GM19467 (cell line): Measurements from ENCODE around the gene TAF11L5.
"Not testable (repeated sequence)": the region's sequence is repeated elsewhere in the genome, so short reads cannot be mapped to it uniquely, and the experiment has no call there.

Source experiments
- ATAC-seq: cut with Tn5 transposase; IDR thresholded peaks from one replicate; pipeline ENCODE4 v1.9.1; 2021; ENCODE audit warnings: mild to moderate bottlenecking, moderate library complexity; ENCODE audit not compliant: unreplicated experiment

Gene TAF11L5

GRCh38 chr5:17524935-17525334 lies at the start of gene TAF11L5:
Gene TAF11L5 (plus strand): TSS chr5:17525235.
- not testable (repeated sequence) for ATAC-seq

- no peak for ATAC-seq
Observed at GRCh38 chr5:17477043-17477442, 48.0 kb upstream of the TAF11L5 start.

GRCh38 chr5:17477573-17478265 lies 47.3 kb upstream of the TAF11L5 start:
- no peak for ATAC-seq

GRCh38 chr5:17481378-17481777 lies 43.7 kb upstream of the TAF11L5 start:
- no peak for ATAC-seq

GRCh38 chr5:17482790-17483189 lies 42.2 kb upstream of the TAF11L5 start:
- ATAC-seq: no peak

- ATAC-seq: not testable (repeated sequence)
Observed at GRCh38 chr5:17486464-17487173, 38.4 kb upstream of the TAF11L5 start.

- no peak for ATAC-seq
Observed at GRCh38 chr5:17487174-17487512, 37.9 kb upstream of the TAF11L5 start.

- not testable (repeated sequence) for ATAC-seq
Observed at GRCh38 chr5:17491257-17491656, 33.8 kb upstream of the TAF11L5 start.

- no peak for ATAC-seq
Observed at GRCh38 chr5:17492770-17493169, 32.3 kb upstream of the TAF11L5 start.

GRCh38 chr5:17497446-17497845 lies 27.6 kb upstream of the TAF11L5 start:
- no peak for ATAC-seq

- ATAC-seq: not testable (repeated sequence)
Observed at GRCh38 chr5:17497931-17498330, 27.1 kb upstream of the TAF11L5 start, which contains the start of gene TAF11L2. Gene TAF11L2 (plus strand): TSS chr5:17498231.

GRCh38 chr5:17511775-17512325 lies 13.2 kb upstream of the TAF11L5 start:
- no peak for ATAC-seq

- not testable (repeated sequence) for ATAC-seq
Observed at GRCh38 chr5:17517526-17517925, 7.5 kb upstream of the TAF11L5 start.

GRCh38 chr5:17518067-17518466 lies 7.0 kb upstream of the TAF11L5 start, which contains the start of gene TAF11L3:
Gene TAF11L3 (plus strand): TSS chr5:17518367.
- ATAC-seq: not testable (repeated sequence)

- not testable (repeated sequence) for ATAC-seq
Observed at GRCh38 chr5:17519508-17519907, 5.5 kb upstream of the TAF11L5 start.

- not testable (repeated sequence) for ATAC-seq
Observed at GRCh38 chr5:17521501-17521900, 3.5 kb upstream of the TAF11L5 start, which contains the start of gene TAF11L4. Gene TAF11L4 (plus strand): TSS chr5:17521801.

GRCh38 chr5:17526504-17526903 lies 1.5 kb downstream of the TAF11L5 start:
- not testable (repeated sequence) for ATAC-seq

- not testable (repeated sequence) for ATAC-seq
Observed at GRCh38 chr5:17528369-17528768, 3.3 kb downstream of the TAF11L5 start, which contains the start of gene TAF11L6. Gene TAF11L6 (plus strand): TSS chr5:17528669.
